GM23248 (cell line): ENCODE measurements around the gene ARRB1. TPM values are rescaled to one million over a fixed set of nuclear protein-coding genes. Genes with fewer than 3 reads are reported as not detected.

Source experiments
- DNase-seq: peaks from one replicate; pipeline ENCODE4 v3.0.0-alpha.2; 2015
- H2AFZ ChIP-seq: fragments of 200-600 bp; sonication (generic); 2 replicates; pipeline ENCODE4 v1.6.1; 2016; ENCODE audit warnings: antibody characterized with exemption
- H3F3A ChIP-seq: fragments of 200-600 bp; sonication (generic); 2 replicates; pipeline ENCODE4 v1.6.1; 2016; ENCODE audit warnings: mild to moderate bottlenecking, antibody characterized with exemption, mixed run types; ENCODE audit not compliant: insufficient read depth
- H3K27ac ChIP-seq: fragments of 200-600 bp; sonication (generic); 2 replicates; pipeline ENCODE4 v1.5.1; 2016; ENCODE audit warnings: mild to moderate bottlenecking
- H3K27me3 ChIP-seq: fragments of 200-600 bp; sonication (generic); replicated peaks from 2 replicates; pipeline ENCODE4 v1.6.1; 2016; ENCODE audit warnings: mild to moderate bottlenecking; ENCODE audit not compliant: insufficient read depth
- H3K36me3 ChIP-seq: fragments of 200-600 bp; sonication (generic); 2 replicates; pipeline ENCODE4 v1.6.1; 2016; ENCODE audit warnings: low read depth, mild to moderate bottlenecking
- H3K4me1 ChIP-seq: fragments of 200-600 bp; sonication (generic); 2 replicates; pipeline ENCODE4 v1.6.1; 2016; ENCODE audit warnings: mild to moderate bottlenecking; ENCODE audit not compliant: insufficient read depth
- H3K4me2 ChIP-seq: fragments of 200-600 bp; sonication (generic); one replicate; pipeline ENCODE4 v1.6.1; 2016; ENCODE audit warnings: mild to moderate bottlenecking; ENCODE audit not compliant: unreplicated experiment
- H3K4me3 ChIP-seq: fragments of 200-600 bp; sonication (generic); 2 replicates; pipeline ENCODE4 v1.5.1; 2016; ENCODE audit warnings: mild to moderate bottlenecking
- H3K79me2 ChIP-seq: fragments of 200-600 bp; sonication (generic); 2 replicates; pipeline ENCODE4 v1.6.1; 2016; ENCODE audit warnings: mild to moderate bottlenecking; ENCODE audit not compliant: insufficient read depth
- H3K9ac ChIP-seq: fragments of 200-600 bp; sonication (generic); 2 replicates; pipeline ENCODE4 v1.6.1; 2016; ENCODE audit warnings: mild to moderate bottlenecking
- H3K9me2 ChIP-seq: fragments of 200-600 bp; sonication (generic); 2 replicates; pipeline ENCODE4 v1.6.1; 2016; ENCODE audit warnings: mixed run types, mild to moderate bottlenecking, moderate library complexity; ENCODE audit not compliant: insufficient read depth
- H3K9me3 ChIP-seq: fragments of 200-600 bp; sonication (generic); one replicate; pipeline ENCODE4 v1.6.1; 2017; ENCODE audit warnings: low read depth
- H4K20me1 ChIP-seq: fragments of 200-600 bp; sonication (generic); 2 replicates; pipeline ENCODE4 v1.6.0; 2016; ENCODE audit not compliant: insufficient read depth
- EZH2 ChIP-seq: fragments of 200-600 bp; sonication (generic); IDR thresholded peaks from 2 replicates; pipeline ENCODE4 v1.6.1; 2018; ENCODE audit warnings: antibody characterized with exemption, mild to moderate bottlenecking; ENCODE audit not compliant: insufficient read depth, poor library complexity, severe bottlenecking
- EZH2phosphoT487 ChIP-seq: fragments of 200-600 bp; sonication (generic); IDR thresholded peaks from 2 replicates; pipeline ENCODE4 v1.6.1; 2018; ENCODE audit warnings: antibody characterized with exemption, moderate library complexity, mild to moderate bottlenecking, low read depth; ENCODE audit not compliant: insufficient read depth
- WGBS, 2 experiments: methylation state at CpG; one replicate each; pipeline ENCODE4 v1.1.6; 2015 to 2017; ENCODE audit warnings: low lambda C conversion rate in 2 of 2, low coverage in 1 of 2; ENCODE audit errors: missing lambda C conversion rate in 2 of 2; 5-methylcytosine and 5-hydroxymethylcytosine counted together
- in situ Hi-C: fragments of 300-500 bp; cut with MboI; formaldehyde crosslinking; loops from 2 replicates; pipeline ENCODE4 v1.15.0; 2020
- polyA plus RNA-seq: library from polyadenylated mRNA; unstranded; fragments of >200 nt; fragmentation: Nextera tagmentation; extraction: Ambion mirVana; gene quantifications from 2 replicates; pipeline ENCODE4 v1.2.1, GENCODE V29; 2016
- total RNA-seq: library from RNA; depleted of rRNA; stranded (reverse); fragments of >200 nt; shearing (Covaris generic); gene quantifications from 2 replicates; pipeline ENCODE4 v1.2.3, GENCODE V29; 2014

The ARRB1 gene
- total and polyA plus RNA-seq, 2 experiments from 2014 or later = 2.0 to 3.1 TPM

- Histone ChIP-seq H3K9ac (no peak overlapping the region), H3K4me3 (no peak overlapping the region), H3F3A (no peaks in the 10 kb centered on the region), H3K79me2 (no peaks in the 10 kb centered on the region), H3K27ac (no peak overlapping the region), H3K36me3 (no peaks in the 10 kb centered on the region), H2AFZ (no peak overlapping the region), H3K27me3 (no peaks in the 10 kb centered on the region), H3K4me1 (no peaks in the 10 kb centered on the region), H3K4me2 (no peak overlapping the region), H3K9me3 (no peaks in the 10 kb centered on the region), H3K9me2 (no peaks in the 10 kb centered on the region), H4K20me1 (no peaks in the 10 kb centered on the region)
- TF ChIP-seq EZH2 (no peak), EZH2phosphoT487 (no peak)
- DNase-seq = peak; percentile 42
- WGBS, 2 experiments = 72 to 75% methylated on average over 17 of the region's 17 CpGs
- in situ Hi-C loops = no loop called here
Observed at GRCh38 chr11:75265851-75266531, 85.5 kb downstream of the ARRB1 start.

- Histone ChIP-seq H3K4me2 (no peak overlapping the region), H3K27ac (no peak overlapping the region), H3K4me3 (no peak overlapping the region), H4K20me1 (no peaks in the 10 kb centered on the region), H3K9ac (no peak overlapping the region), H3F3A (no peaks in the 10 kb centered on the region), H3K9me2 (no peaks in the 10 kb centered on the region), H3K79me2 (no peaks in the 10 kb centered on the region), H3K4me1 (no peaks in the 10 kb centered on the region), H3K36me3 (no peaks in the 10 kb centered on the region), H3K27me3 (peaks cover 3% of the 10 kb centered on the region), H2AFZ (no peak overlapping the region), H3K9me3 (no peaks in the 10 kb centered on the region)
- in situ Hi-C loops = no loop called here
- no peak for TF ChIP-seq EZH2phosphoT487
- TF ChIP-seq EZH2 = no peak
- WGBS, 2 experiments = 74 to 75% methylated on average over 5 to 6 of the region's 6 CpGs
- DNase-seq = no peak
Observed at GRCh38 chr11:75264971-75265370, 86.5 kb downstream of the ARRB1 start.

- Histone ChIP-seq H2AFZ (no peak overlapping the region), H3K36me3 (no peaks in the 10 kb centered on the region), H3F3A (no peaks in the 10 kb centered on the region), H3K27me3 (peaks cover 9% of the 10 kb centered on the region), H3K9me2 (no peaks in the 10 kb centered on the region), H3K4me2 (no peak overlapping the region), H3K27ac (no peak overlapping the region), H3K9me3 (no peaks in the 10 kb centered on the region), H3K9ac (no peak overlapping the region), H3K4me3 (no peak overlapping the region), H4K20me1 (no peaks in the 10 kb centered on the region), H3K79me2 (no peaks in the 10 kb centered on the region), H3K4me1 (no peaks in the 10 kb centered on the region)
- no peak for DNase-seq
- in situ Hi-C loops = no loop called here
- no peak for TF ChIP-seq EZH2
- no peak for TF ChIP-seq EZH2phosphoT487
Observed at GRCh38 chr11:75264356-75264755, 87.1 kb downstream of the ARRB1 start.

GRCh38 chr11:75263944-75264349, 87.5 kb downstream of the ARRB1 start:
- no peak overlapping the region for H2AFZ ChIP-seq
- H3K27me3 ChIP-seq = peaks cover 9% of the 10 kb centered on the region
- H3K4me1 ChIP-seq = no peaks in the 10 kb centered on the region
- in situ Hi-C loops = no loop called here
- no peak for DNase-seq
- 79 to 86% methylated on average over 4 of the region's 4 CpGs for WGBS, 2 experiments
- no peaks in the 10 kb centered on the region for H4K20me1 ChIP-seq
- H3F3A ChIP-seq = no peaks in the 10 kb centered on the region
- H3K9me3 ChIP-seq = no peaks in the 10 kb centered on the region
- no peak overlapping the region for H3K4me3 ChIP-seq
- no peaks in the 10 kb centered on the region for H3K36me3 ChIP-seq
- no peaks in the 10 kb centered on the region for H3K79me2 ChIP-seq
- TF ChIP-seq EZH2 (no peak), EZH2phosphoT487 (no peak)
- H3K27ac ChIP-seq = no peak overlapping the region
- H3K9ac ChIP-seq = no peak overlapping the region
- no peak overlapping the region for H3K4me2 ChIP-seq
- no peaks in the 10 kb centered on the region for H3K9me2 ChIP-seq
